HL-60/S4 treated with phorbol 12-myristate 13-acetate at 8.2 ng/mL for 4 days and 3 days (cell line): ENCODE results near the gene TAF15.

Experiments used
- in situ Hi-C: fragments of 300-500 bp; cut with MboI; formaldehyde crosslinking; loops from 2 replicates; pipeline ENCODE4 v1.15.0; 2022; ENCODE audit warnings: low sequenced_read_pairs

TAF15 gene

DNA sequence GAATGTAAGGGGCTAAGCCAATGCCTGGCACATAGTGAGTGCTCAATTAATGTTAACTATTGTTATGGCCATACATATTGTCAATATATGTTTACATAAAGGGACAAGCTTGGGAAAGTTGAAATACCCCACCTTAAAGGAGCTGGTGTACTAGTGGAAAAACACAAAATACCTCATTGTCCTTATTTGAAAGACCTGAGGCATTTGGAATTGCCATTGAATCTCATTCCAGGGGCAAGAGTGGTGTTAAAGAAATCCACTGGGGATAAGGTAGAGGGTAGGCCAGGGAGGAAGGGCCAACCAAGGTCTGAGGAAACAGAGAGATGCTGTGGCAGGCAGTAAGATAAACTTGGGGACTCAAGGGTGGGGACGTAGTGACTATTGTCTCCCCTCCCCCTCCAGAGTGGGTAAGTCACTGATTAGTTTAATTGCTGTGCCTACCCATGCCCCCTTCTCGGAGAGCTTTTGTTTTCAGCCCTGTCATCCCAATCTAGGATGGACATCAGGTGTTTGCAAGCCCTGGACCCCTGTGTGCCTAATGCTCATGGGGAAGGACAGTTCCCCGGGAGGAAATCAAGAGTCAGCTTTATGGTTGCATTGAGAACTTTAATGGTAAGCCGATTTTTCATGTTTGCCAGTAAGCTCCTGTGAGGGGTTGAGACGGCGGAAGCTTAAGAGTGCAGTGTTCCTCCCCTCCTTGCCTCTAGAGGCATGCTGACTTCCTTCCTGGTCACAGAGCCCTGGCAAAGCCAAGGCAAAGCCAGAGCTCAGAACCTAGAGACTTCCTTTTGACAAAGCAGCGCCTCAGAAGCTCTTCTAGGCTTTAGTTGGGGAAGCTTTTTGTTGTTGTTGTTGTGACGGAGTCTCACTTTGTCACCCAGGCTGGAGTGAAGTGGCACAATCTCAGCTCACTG lies 61.9 kb downstream of the TAF15 start:
- in situ Hi-C loops: no loop called here

DNA sequence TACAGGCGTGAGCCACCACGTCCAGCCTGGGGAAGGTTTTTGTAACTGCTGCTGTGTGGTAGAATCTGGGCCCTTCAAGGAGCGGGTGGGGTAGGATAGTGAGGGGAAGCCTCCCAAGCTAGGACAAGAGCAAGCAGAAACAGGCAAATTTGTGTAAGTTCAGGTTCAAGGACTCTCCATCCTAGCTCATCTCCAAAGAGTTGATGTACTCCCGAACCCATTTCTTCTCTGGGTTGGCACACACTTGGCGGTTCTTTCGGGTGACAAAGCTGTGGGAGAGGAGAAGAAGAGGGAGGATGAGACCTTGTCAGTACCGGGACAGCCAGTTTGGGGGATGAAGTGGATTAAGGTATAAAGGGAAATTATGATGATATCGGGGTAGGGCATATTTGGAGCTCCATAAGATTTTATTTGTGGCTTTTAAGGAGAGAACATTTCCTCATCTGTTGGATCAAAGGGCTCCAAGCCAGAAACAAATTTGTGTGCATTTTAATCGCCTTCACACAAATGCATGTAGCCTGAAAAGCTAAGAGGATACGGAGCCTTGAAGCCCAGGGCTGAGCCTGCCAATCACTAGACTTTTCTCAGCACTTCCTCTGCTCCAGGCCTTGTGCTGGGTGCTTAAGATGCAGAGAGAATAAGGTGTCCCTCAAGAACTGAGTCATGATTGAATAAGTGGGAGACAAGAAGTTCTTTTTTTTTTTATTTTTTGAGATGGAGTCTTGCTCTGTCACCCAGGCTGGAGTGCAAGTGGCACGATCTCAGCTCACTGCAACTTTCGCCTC lies 63.1 kb downstream of the TAF15 start:
- in situ Hi-C loops: no loop called here

DNA sequence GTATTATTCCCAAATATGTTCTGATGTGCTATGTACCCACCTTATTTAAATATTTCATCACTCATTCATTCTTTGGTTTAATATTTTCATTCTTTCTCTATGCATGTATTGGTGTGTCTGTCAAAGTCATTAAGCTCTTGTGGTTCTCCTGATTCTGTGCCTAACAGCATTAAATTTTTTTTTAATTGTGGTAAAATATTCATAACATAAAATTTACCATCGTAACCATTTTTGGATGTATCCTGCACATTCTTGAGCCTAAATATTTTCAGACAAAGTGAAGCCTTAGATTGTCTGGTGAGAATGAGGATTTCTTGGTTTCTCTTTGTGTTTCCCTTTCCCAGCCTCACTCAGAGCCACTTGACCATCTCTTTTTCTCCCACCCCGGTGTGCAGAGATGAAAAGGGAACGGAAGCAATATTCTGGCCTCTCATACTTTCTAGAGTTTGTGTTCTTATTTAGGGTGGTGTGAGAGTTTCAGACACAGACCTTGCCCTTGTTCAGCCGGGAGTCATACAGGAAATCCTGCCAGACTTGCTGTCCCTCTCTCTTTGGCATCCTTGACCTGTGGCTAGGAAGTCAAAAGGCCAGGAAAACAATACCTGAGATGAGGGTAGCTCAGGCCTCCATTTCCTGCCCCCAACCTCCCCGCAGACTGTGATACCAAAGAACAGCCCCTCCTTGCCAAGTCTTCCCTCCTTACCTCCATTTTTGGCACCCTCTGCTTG lies 66.0 kb downstream of the TAF15 start:
- in situ Hi-C loops: no loop called here

DNA sequence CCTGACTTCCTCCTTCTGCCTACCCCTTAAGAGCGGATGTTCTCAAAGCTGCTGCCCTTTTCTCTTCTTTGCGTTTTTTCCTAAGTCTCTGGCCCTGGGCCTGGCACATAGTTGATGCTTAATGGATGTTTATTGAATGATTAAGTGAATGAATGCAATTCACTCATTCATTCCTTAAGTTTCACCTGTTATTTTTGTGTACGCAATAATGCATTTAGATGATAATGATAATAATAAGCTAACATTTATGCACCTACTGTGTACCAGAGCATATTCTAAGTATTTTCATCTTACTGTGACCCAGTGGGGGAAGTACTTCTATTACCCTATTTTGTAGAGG lies 66.5 kb downstream of the TAF15 start:
- in situ Hi-C loops: no loop called here

DNA sequence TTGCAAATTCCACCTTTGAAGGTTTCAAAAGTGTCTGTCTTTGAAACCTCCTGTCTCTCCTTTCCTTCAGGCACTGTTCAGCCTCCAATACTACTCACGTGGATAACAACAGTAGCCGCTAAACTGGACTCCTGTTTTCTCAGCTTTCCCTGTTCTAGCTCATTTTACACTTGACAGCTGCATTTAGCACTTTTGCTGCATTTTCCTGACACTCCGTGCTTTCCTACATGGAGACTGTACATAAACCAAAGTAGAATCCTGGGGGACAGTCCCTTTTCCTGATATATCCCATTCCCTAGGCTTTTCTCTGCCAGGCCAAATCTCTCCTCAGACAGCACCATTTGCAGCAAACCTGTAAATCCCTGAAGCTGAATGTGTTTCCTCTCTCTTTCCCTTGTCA lies 67.2 kb downstream of the TAF15 start:
- in situ Hi-C loops: no loop called here

DNA sequence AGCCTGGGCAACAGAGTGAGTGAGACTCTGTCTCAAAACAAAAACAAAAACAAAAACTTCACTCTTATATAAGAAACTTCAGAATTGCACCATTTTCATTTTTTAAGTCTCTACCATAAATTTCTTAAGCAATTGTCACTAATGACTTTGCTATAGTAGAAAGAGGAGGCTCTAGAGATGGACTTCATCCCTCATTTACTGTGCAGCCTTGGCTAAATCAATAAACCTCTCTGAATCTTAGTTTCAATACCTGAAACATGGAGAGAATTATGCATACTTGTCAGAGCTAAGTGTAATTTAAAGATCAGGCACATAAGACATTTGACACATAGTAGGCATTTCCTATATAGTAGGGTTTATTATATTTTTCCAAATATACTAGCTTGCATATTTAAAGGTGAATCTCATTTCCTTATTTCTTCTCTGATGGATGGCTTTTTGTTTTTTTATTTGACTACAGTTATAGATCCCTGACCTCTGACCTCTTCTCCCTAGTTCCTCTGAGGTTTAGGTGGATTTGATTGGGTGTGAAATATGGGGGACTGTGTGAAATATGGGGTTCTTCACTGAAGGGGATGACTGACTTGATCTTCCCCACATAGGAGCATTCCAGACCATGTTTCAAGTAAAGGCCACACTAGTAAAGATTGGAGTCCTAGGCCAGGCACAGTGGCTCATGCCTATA lies 68.2 kb downstream of the TAF15 start:
- in situ Hi-C loops: no loop called here

DNA sequence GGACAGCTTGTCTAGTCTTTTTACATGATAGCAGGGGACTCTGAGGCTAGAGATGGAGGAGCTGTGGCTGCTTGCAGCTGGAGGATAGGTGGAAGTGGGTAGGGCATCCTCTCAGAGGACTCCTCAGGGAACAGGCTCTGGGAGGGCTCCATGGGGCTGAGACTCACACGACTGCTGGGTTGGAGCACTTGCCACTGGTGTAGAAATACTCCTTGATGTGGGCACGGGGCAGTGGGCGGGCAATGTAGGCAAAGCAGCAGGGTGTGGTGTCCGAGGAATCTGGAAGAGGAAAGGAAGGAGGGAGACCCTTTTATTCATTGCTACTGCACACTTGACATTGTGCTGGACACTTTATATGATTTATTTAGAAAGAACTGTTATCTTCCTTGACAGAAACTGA lies 69.1 kb downstream of the TAF15 start:
- in situ Hi-C loops: no loop called here

DNA sequence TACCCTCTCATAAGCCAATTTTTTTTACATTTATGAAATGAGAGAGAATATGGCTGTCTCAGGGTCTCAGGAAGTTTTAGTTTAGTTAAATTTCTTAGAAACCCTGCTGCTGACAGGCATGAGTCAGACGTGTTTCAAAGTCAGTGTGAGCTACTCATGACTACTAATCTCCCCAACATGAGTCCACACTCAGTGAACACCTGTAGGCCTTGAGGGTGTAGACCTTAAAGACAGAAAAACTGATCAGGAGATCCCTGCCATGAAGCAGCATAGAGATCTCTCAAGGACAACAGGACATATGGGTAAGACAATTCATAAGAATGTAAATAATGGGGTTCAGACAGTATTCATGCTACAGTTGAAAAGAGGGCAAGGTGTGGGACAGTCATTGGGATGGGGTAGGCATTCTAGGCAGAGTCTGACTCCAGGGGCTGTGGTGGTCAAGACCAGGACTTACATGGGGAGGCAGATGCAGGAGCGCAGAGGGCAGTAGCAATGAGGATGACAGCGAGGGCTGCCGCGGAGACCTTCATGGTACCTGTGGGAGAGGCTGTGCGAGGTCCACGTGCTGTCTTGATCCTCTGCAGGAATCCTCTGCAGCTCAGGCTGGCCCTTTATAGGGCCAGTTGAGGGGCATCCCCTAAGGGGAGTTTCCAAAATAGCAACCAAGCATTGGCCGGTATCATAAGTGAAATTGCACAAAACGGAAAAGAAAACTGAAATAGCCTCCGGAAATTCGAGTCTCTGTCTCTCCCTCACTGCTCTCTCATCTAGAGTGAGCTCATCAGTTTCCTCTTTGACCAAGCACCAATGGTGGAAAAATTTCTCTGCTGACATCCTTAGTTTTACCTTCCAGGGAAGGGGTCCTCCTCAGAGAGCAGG lies 70.7 kb downstream of the TAF15 start, which contains the start of gene CCL5:
Gene CCL5, minus strand, starts transcription at position 588 of the 882 bp plus-strand sequence.
- in situ Hi-C loops: no loop called here

DNA sequence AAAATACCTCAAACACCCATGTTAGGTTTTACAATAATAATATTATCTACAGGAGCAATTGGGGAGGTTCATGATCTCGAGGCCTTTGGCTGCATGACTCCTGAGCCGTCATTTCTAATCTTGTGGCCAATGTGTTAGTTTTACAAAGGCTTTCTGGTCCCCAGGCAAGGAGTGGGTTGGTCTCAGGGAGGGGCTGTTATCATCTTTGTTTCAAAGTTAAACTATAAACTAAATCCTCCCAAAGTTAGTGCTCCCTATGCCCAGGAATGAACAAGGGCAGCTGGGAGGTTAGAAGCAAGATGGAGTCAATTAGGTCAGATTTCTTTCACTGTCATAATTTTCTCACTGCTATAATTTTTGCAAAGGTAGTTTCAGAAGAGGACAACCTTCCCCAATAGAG lies 80.0 kb downstream of the TAF15 start:
- in situ Hi-C loops: no loop called here

DNA sequence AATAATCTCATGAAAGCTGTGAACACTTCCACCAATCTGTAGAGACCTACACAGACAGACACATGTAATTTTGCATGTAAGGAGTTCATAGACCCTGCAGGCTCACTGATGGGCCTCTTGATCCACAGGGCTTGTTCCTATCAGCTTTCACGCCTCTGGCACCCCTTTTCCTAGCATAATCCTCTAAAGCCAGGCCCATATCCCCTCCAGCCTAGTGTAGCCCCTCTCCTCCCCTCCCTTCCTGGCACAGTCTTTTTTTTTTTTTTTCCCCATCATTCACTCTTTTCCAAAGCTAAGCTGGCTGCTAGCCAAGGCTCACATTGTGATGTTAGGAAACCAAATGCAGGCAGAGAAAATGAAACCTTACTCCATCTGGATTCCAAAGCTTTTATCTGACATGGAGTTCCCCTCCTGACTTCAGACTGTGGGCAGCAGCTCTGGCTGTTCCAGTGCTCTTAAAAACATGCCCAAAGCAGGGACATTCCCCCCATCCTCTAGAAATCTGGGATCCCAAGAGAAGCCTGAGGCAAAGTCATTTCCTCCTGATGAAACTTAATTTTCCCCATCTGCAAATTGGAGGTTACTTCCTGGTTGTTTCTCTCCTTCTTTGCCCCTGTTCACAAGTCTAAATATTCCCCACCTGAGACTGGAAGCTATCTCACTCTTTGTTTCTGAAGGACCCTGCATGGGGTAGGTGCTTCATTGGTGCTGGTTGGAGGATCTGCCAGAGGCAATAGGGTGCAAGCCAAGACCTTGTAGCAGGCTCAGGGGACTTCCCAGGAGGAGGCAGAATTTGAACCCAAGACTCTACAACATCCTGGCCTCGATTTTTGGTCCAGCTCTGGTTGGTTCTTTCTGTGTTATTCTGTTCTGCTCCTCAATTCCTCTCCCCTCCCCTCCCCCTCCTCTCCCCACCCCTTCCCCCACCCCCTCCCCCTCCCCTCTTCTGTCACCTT lies 80.8 kb downstream of the TAF15 start:
- in situ Hi-C loops: no loop called here

DNA sequence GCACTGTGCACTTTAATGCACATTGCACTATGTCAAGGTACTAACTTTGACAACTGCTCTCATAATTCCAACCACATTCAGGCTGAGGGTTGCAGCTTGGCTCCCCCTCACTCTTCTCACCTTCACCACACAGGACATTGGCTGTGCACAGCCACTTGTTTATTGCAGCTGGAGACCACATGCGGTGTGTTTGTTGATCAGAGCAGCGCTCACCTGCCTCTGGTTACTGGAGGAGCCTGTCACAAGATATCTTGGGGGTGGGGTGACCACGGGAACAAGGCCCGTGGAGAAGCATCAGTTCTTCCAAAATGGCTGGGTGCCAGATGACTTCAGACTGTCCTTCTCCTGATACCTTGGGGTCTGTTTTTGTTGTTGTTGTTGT lies 81.5 kb downstream of the TAF15 start:
- in situ Hi-C loops: no loop called here

DNA sequence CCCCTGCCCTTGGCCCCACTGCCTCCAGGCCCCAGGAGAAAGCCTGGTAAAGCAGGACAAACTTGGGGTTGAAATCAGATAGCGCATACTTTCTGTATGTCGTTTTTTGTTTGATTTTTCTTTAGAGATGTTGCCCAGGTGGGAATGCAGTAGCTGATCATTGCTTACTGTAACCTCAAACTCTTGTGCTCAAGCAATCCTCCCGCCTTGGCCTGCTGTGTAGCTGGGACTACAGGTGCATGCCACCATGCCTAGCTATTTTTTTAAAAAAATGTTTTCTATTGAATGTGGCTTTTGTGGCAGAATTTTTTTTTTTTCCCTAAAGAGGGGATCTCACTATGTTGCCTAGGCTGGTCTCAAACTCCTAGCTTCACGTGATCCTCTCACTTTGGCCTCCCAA lies 82.0 kb downstream of the TAF15 start:
- in situ Hi-C loops: no loop called here

DNA sequence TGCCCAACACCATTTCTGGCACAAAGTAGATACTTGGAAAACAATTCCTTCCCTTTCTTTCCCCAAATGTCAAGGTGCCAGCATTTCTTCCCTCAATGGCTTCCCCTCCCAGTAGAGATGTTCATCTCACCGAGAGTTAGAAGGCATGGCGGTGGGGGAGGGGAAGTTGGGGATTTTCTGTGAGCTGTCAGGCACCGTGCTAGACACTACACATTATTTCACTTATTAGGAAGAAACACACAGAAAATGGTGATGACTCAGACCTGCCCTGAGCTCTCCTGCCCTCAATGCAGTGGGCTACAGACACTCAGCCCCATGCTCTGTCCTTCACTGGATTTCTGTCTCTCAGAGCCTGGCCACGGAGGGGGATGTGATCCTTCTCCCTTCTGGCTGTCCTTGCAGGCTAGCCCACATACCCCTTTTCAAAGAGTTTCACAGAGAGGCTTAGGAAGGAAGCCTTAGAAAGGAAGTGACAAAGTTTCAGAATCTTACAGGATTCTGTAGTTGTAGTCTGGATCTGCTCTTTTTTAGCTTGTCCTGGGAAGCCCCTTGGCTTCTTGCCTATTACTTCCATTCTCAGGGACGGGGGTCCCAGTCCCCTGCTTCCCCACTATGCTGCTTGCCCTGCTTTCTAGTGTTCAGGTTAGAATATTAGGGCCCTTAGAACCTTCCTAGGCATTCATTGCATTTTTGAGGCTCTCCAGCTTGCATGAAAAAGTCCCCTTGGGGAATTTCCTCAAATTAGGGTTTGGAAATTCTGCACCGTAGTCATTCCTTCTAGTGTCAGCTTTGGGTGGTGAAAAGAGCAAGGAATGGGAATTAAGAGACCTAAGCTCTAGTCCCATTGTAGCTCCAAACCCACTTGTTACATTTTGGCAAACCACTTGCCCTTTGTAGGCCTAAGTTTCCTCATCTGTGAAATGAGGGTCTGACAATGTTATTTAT lies 83.1 kb downstream of the TAF15 start:
- in situ Hi-C loops: no loop called here

DNA sequence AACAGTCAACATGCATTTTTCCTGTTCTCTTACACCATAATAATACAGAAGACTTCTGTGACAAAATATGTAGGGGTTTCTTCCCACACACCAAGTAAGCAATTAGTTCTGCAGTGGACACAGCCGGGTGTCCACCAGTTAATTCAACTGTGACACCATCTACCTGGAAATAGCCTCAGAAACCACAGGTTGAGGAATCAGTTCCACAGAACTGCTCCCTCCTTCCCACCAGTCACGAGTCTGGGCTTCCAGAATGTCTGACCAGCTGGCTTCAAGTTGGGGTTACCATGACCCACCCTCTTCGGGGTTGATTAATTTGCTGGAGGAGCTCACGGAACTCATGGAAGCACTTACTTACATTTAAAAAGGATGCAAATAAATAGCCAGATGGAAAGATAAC lies 84.5 kb downstream of the TAF15 start:
- in situ Hi-C loops: no loop called here

DNA sequence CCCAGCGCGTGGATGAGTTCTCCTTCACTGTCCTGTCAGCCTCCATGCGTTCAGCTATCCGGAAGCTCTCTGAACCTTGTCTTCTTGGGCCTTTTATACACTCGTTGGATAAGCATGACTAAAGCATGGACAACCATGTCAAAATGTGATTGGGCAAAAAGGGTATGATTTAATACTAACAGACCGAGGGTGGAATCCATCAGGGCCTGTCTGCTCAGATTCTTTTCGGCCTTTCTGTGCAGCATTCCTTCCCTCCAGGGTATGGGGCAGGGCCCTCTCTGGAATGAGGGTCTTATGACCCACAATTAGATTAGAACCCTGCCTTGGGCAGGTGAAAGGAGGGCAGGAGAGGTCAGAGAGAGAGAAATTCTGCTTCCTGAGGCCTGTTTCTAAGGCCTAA lies 84.9 kb downstream of the TAF15 start:
- in situ Hi-C loops: no loop called here

DNA sequence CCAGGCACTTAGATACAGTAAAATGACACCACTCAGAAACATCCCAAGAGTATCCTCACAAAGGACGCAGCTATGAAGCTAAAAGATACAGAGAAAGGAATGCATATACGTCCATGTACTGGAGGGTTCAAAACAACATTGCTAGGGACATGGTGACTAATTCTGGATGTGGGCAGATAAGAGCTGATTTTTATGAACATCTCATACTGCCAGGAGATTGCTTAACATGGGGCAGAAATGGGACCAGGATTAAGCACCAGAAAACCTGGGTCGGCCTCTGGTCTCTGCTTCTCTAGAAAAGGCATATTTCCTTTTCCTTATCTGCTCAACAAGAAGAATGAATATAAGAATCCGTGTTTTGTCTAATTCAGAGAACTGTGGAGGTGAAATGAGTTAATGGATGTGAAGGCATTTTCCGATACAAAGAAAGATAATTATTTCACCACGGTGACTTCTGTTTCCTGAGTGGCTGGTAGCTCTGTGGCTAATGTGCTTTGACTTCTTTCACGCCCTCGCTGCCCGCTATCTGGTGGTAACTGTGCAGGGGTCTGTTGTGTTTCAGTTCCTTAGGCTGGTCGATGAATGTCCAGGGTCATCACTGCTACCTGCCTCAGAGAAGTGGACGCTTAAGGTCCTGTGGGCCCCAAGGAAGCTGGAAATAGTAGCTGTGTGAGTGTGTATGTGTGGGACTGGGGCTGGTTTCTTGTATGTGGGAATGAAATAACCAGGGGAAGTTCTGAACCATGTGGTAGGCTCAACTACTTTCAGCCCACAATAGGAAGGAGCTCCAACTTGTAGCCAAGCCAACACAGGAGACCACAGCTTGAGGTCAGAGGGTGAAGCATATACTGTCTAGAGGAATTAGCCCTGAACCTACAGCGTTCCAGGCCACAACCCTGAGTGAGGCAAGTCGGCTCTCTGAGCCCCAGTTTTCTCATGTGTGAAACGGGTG lies 86.6 kb downstream of the TAF15 start:
- in situ Hi-C loops: no loop called here
